Calu3 (cell line): ENCODE measurements around the gene CACNA1C. TPM values are rescaled to one million over a fixed set of nuclear protein-coding genes. Genes with fewer than 3 reads are reported as not detected.
"Not testable (repeated sequence)": the region's sequence is repeated elsewhere in the genome, so short reads cannot be mapped to it uniquely, and the experiment has no call there.

Experiments used
- BruUV-seq: library from RNA; stranded (reverse); fragments of 400-500 nt; replicated peaks from 2 replicates; lab custom pipeline; 2021; lab: Mats Ljungman, UMichigan
- CTCF ChIA-PET: fragments of 300-600 bp; sonication (Branson Sonifier 250); formaldehyde crosslinking; loops from one replicate; lab custom pipeline; 2022; ENCODE audit warnings: antibody characterized with exemption; lab: Charles Lee
- DNase-seq: peaks from one replicate; pipeline ENCODE4 v3.0.0; 2022
- H3K27ac Mint-ChIP-seq: one replicate; pipeline ENCODE4 v1.8.0; 2022; ENCODE audit warnings: mixed read lengths; ENCODE audit not compliant: unreplicated experiment
- H3K27me3 Mint-ChIP-seq: one replicate; pipeline ENCODE4 v1.8.0; 2022; ENCODE audit warnings: mixed read lengths; ENCODE audit not compliant: unreplicated experiment
- H3K36me3 Mint-ChIP-seq: one replicate; pipeline ENCODE4 v1.8.0; 2022; ENCODE audit warnings: mild to moderate bottlenecking, moderate library complexity, mixed read lengths; ENCODE audit not compliant: insufficient read depth, unreplicated experiment
- H3K4me1 Mint-ChIP-seq: one replicate; pipeline ENCODE4 v1.8.0; 2022; ENCODE audit warnings: mild to moderate bottlenecking, low read depth, mixed read lengths; ENCODE audit not compliant: unreplicated experiment
- H3K4me3 Mint-ChIP-seq: one replicate; pipeline ENCODE4 v1.8.0; 2022; ENCODE audit warnings: mild to moderate bottlenecking, low read depth, moderate library complexity, mixed read lengths; ENCODE audit not compliant: unreplicated experiment
- H3K9me3 Mint-ChIP-seq: one replicate; pipeline ENCODE4 v1.8.0; 2022; ENCODE audit warnings: low read depth, mixed read lengths; ENCODE audit not compliant: unreplicated experiment
- intact Hi-C: fragments of 100-400 bp; cut with micrococcal nuclease; formaldehyde crosslinking; loops from one replicate; pipeline ENCODE4 v1.10.0; 2022; ENCODE audit not compliant: unreplicated experiment
- total RNA-seq: library from RNA; stranded (reverse); gene quantifications from 2 replicates; pipeline ENCODE4 v1.2.3, GENCODE V29; 2022
- TF ChIP-seq, protein P1 (sequence below): fragments of 200-600 bp; IDR thresholded peaks from one replicate; pipeline ENCODE4 v1.8.0; 2022; ENCODE audit warnings: antibody characterized with exemption; ENCODE audit not compliant: unreplicated experiment

CACNA1C gene
- total RNA-seq, 1 experiment from 2014 or later, result not detected

DNA sequence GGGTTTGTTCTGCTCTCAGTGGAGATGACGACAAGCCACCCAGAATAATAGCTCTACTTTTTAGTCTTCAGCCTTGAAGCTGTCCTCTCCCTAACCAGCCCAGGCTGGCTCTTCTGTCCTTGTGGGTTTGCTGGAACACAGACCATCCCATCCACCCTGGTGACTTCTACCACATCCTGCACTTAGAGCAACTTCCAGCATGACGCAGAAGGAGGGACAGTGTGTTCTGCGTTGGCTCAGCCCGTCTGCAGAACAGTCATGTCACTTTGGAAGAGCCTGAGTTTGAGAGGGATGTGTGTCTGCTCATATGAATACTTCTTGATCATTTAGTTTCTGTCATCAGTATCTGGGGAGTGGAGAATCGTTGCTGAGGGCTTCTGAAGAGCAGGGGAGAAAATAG, 198.0 kb downstream of the CACNA1C start:
- Mint-ChIP-seq H3K4me1 (no peaks in the 10 kb centered on the region), H3K9me3 (peaks cover 3% of the 10 kb centered on the region), H3K36me3 (no peaks in the 10 kb centered on the region), H3K4me3 (no peak overlapping the region), H3K27me3 (peaks cover 76% of the 10 kb centered on the region), H3K27ac (no peak overlapping the region)
- TF ChIP-seq, protein P1, sequence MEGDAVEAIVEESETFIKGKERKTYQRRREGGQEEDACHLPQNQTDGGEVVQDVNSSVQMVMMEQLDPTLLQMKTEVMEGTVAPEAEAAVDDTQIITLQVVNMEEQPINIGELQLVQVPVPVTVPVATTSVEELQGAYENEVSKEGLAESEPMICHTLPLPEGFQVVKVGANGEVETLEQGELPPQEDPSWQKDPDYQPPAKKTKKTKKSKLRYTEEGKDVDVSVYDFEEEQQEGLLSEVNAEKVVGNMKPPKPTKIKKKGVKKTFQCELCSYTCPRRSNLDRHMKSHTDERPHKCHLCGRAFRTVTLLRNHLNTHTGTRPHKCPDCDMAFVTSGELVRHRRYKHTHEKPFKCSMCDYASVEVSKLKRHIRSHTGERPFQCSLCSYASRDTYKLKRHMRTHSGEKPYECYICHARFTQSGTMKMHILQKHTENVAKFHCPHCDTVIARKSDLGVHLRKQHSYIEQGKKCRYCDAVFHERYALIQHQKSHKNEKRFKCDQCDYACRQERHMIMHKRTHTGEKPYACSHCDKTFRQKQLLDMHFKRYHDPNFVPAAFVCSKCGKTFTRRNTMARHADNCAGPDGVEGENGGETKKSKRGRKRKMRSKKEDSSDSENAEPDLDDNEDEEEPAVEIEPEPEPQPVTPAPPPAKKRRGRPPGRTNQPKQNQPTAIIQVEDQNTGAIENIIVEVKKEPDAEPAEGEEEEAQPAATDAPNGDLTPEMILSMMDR, result no peak
- no TSS peak for BruUV-seq
- DNase-seq, result no peak
- CTCF ChIA-PET, result no interaction called here
- intact Hi-C loops, result no loop called here

DNA sequence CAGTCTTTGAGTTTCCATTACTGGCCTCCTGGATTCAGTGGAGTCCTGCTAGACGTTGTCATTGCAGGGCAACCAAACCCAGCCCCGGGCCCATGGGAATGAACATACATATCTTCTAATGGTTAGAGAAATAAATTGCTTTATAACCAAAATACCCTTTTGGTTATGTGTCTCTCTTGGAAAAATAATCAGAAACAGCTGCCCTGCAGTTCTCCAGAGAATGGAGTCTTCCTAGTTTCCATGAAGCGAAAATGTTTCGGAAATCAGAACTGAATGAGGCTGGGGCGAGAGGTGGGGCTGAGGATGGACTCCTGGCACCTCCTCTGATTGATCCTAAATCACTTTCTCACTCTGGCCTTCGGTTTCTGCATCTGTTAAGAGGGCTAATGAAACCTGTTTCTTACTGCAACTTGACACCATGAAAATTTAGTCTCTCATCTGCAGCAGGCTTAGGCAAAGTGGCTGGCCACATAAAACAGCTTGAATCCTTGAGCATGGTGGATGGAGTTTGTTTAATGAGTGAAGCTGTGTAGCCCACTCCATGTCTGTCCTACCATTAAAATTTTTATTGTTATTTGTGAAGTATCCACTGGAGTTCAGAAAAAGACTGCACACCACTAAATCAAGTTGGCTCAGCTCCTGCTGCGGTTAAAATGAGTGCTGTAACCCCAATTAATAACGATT, 198.9 kb downstream of the CACNA1C start:
- H3K4me3 Mint-ChIP-seq, result no peak overlapping the region
- H3K36me3 Mint-ChIP-seq, result no peaks in the 10 kb centered on the region
- CTCF ChIA-PET, result no interaction called here
- H3K9me3 Mint-ChIP-seq, result peaks cover 6% of the 10 kb centered on the region
- TF ChIP-seq, protein P1, result no peak
- H3K27ac Mint-ChIP-seq, result no peak overlapping the region
- intact Hi-C loops, result no loop called here
- H3K27me3 Mint-ChIP-seq, result peaks cover 71% of the 10 kb centered on the region
- no peaks in the 10 kb centered on the region for H3K4me1 Mint-ChIP-seq
- BruUV-seq, result no TSS peak
- DNase-seq, result no peak

DNA sequence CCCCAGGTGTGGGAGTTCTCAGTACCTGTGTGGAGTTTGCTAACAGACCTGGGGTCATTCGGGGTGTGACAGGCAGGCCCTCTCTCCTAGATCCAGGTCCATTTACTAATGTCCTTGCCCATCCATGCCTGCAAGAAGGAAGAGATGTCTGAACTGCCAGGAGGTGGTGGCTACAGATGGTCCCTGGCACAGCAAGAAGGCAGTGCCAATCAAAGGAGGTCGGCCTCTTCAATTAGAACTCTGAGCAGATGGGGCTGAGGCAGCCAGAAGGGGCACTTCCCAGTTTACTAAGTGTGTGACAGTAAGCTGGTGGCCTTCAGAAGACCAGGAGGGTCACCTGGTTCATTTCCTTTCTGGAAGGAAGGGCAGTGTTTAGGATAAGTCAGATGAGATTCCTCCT, 202.5 kb downstream of the CACNA1C start:
- Mint-ChIP-seq H3K9me3 (peaks cover 6% of the 10 kb centered on the region), H3K27me3 (peaks cover 72% of the 10 kb centered on the region), H3K27ac (no peak overlapping the region), H3K36me3 (no peaks in the 10 kb centered on the region), H3K4me3 (no peak overlapping the region), H3K4me1 (no peaks in the 10 kb centered on the region)
- CTCF ChIA-PET, result no interaction called here
- DNase-seq, result no peak
- BruUV-seq, result no TSS peak
- intact Hi-C loops, result no loop called here
- TF ChIP-seq, protein P1, result no peak

DNA sequence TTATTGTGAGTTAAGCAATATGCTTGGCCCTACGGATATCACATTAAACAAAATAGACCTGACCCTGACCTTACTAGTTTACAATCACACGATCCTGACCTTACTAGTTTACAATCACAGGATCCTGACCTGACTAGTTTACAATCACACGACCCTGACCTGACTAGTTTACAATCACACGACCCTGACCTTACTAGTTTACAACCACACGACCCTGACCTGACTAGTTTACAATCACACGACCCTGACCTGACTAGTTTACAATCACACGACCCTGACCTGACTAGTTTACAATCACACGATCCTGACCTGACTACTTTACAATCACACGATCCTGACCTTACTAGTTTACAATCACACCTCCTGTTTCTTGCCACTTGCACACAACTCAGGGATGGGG, 202.9 kb downstream of the CACNA1C start:
- BruUV-seq, H3K36me3 Mint-ChIP-seq: not testable (repeated sequence)

DNA sequence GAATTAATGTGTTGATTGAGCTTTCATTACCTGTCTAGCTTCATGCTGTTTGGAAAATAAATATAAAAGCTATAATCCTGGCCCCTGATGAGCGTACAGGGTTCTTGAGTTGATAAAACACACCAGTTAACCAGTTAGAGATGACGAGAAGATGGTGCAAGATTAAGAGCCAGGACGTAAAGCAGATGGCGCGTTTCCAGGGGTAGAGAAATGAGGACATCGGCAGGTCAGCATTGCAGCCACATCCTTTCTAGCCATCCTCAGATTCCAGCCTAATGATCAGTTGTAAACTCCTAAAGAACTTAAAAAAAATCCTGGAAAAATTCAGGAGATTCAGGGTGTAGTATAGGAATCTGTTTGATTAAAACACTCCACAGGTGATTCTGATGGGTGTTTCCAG, 203.7 kb downstream of the CACNA1C start:
- H3K27ac Mint-ChIP-seq, result no peak overlapping the region
- intact Hi-C loops, result no loop called here
- no peak for DNase-seq
- CTCF ChIA-PET, result no interaction called here
- no peaks in the 10 kb centered on the region for H3K4me1 Mint-ChIP-seq
- H3K4me3 Mint-ChIP-seq, result no peak overlapping the region
- TF ChIP-seq, protein P1, result no peak
- no peaks in the 10 kb centered on the region for H3K36me3 Mint-ChIP-seq
- peaks cover 6% of the 10 kb centered on the region for H3K9me3 Mint-ChIP-seq
- H3K27me3 Mint-ChIP-seq, result peaks cover 61% of the 10 kb centered on the region
- no TSS peak for BruUV-seq

More for the DNA sequence above, 202.9 kb downstream of the CACNA1C start:
- H3K27ac Mint-ChIP-seq, H3K4me1 Mint-ChIP-seq, CTCF ChIA-PET, intact Hi-C loops, H3K4me3 Mint-ChIP-seq, DNase-seq, H3K9me3 Mint-ChIP-seq: not testable (repeated sequence)
- peaks cover 68% of the 10 kb centered on the region for H3K27me3 Mint-ChIP-seq
